GM21619 (cell line): Measurements from ENCODE around the gene SPACA5.
A peak's percentile ranks its signal among the peaks of the same experiment; 100 is the strongest.
"Not testable (repeated sequence)": the region's sequence is repeated elsewhere in the genome, so short reads cannot be mapped to it uniquely, and the experiment has no call there.

Experiments used
- ATAC-seq: cut with Tn5 transposase; IDR thresholded peaks from one replicate; pipeline ENCODE4 v1.9.1; 2021; ENCODE audit not compliant: unreplicated experiment

The SPACA5 gene

DNA sequence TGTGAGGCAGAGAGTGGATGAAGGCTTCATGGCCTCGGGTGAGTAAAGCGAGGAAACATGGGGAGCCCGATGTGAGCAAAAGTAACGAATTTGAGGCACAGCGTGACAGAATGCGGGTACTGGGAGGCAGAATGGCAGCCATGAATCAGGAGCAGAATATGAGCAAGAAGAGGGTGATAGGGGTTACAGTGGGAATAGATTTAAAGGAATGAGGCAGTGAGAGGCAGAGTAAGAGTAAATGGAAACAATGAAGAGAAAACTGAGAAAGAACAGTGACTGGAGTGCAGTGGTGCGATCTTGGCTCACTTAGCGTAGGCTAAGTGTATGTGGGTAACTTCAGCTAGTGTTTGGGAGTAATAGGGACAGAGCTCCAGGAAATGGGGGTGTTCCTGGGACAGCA is at the start of gene SPACA5:
SPACA5 (plus strand) TSS at position 301 of the 400 bp plus-strand sequence. CDS start 815 bp downstream, outside the sequence.
- not testable (repeated sequence) for ATAC-seq

DNA sequence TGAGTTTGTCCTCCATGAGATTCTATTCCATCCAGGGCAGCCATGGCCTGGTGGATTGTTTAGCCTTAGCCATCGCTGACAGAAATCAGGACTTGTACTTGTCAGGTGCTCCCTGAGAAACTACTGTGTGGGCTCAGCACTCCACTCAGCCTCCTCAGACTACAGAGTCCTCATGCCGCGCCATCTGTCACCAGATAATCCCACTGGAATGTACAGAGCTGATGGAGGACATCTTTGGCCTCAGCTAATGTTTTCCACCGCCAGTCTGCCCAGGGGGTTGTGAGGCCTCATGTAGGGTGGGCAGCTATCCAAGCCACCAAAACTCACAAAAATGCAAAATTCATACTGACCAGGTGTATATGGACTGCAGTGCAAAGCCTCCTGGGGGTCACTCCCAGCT is 48.6 kb upstream of the SPACA5 start:
- not testable (repeated sequence) for ATAC-seq

DNA sequence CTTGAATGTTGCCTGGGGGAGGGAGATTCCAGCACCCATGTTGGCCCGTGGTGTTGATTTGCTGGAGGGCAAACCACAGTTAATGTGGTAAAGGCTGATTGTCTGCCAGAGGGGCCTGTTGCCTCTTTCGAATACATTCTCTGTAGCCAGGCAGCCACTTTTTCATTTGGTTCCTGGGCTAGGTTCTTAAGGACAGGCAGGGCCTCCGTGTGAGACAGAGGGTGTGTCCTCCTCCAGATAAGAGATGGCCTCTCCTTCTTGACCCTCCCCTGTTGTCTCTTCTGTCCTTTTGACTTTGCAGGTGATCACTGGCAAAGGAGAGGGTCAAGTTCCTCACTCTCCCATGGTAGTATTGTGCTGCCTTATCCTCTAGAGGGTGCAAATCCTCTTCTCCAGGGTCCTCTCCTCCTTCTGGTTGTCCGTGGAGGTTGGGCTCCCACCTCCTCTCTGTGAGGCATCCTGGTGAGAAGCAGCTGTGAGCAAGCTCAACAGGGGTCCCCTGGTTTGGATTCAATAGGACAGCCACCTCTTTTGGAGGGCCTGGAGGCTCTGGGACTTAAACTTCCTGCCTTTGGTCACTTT is 47.9 kb upstream of the SPACA5 start:
- ATAC-seq: no peak

- no peak for ATAC-seq
Observed at GRCh38 chrX:47960406-47960805, 46.4 kb upstream of the SPACA5 start.

GRCh38 chrX:47961830-47962229 is 45.0 kb upstream of the SPACA5 start:
- not testable (repeated sequence) for ATAC-seq

GRCh38 chrX:47965526-47965925 is 41.3 kb upstream of the SPACA5 start:
- ATAC-seq: not testable (repeated sequence)

- ATAC-seq: no peak
Observed at GRCh38 chrX:47973235-47973634, 33.6 kb upstream of the SPACA5 start.

DNA sequence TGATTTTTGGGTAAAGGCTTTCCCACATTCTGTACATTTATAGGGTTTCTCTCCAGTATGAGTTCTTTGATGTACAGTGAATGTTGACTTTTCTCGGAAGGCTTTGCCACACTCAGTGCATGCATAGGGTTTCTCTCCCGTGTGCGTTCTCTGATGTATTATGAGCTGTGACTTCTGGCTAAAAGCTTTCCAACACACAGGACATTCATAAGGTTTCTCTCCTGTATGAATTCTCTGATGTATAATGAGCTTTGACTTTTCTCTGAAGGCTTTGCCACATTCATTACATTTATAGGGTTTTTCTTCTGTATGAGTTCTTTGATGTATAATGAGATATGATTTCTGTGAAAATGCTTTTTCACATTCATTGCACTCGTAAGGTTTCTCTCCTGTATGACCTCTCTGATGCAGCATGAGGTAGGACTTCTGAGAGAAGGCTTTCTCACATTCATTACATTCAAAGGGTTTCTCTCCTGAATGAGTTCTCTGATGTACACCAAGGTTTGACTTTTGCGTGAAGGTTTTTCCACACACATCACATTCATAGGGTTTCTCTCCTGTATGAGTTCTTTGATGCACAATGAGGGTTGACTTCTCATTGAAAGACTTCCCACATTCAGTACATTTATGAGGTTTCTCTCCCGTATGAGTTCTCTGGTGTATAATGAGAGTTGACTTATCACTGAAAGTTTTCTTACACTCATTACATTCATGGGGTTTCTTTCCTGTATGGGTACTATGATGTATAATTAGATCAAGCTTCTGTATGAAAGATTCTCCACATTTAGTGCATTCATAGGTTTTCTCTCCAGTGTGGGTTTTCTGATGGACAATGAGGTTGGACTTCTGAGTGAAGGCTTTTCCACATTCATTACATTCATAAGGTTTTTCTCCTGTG is 30.3 kb upstream of the SPACA5 start:
- no peak for ATAC-seq

DNA sequence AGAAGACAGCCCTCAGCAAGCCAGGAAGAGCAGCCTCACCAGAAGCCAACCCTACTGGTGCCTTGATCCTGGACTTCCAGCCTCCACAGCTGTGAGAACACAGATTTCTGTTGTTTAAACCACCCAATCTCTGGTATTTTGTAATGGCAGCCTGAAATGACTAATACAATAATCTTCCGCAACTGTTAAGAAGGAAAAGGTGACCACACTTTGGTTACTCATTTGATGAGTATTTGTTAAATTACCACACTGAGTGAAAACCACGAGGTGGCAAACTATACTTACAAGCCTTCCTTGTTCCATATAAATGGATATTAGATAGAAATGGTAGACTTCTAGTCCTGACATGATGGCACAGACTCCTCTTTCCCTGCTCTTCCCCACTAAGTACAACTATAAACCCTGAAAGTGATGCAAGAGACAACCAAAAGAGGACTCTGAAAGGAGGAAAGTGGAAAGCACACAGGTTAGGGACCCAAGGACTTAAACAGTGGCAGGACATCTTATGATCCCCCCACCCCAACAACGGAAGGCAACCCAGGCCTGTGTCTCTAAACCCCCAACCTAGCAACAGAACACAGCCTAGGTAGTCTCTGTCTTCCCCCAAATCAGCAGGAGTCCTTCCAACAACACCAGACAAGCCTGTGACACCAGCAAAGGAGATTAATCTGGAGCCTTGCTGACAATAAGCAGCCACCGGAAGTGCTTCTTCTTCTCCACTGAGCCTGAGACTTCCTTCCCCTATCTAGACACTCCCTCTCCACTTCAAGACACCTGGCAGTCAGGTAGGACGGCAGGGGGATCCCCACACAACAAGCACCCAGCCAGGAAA is 15.3 kb upstream of the SPACA5 start:
- ATAC-seq: no peak

DNA sequence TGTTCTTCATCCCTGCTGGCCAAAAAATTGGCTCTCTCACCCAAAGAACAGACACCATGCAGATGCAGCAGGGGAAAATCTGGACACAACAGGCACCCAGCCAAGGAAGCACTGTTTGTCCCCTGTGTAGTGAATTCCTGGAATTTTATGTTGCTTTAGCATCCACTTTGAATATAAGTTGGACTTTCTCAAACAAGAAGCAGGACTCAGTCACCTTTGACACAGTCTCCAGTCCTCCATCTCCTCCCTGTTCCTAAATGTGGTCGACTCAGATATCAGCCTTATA is 14.8 kb upstream of the SPACA5 start:
- no peak for ATAC-seq

DNA sequence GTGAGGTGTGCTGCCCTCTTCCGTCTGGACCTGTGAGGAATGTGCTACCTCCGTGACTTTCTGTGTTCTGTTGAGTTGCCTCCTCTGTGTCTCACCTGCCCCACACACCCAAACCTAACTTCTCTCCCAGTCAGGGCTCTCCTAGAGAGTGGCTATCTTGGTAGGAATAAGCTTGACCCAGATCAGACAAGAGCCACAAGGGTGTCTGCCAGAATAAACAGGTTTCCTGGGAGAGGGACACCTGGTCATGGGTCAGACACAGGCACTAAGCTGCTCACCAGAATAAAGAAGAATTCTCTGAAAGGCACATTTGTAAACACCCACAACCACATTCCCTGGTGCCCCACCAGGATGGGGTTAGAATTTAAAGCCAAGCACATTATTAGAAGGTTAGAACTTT is 14.1 kb upstream of the SPACA5 start:
- no peak for ATAC-seq

DNA sequence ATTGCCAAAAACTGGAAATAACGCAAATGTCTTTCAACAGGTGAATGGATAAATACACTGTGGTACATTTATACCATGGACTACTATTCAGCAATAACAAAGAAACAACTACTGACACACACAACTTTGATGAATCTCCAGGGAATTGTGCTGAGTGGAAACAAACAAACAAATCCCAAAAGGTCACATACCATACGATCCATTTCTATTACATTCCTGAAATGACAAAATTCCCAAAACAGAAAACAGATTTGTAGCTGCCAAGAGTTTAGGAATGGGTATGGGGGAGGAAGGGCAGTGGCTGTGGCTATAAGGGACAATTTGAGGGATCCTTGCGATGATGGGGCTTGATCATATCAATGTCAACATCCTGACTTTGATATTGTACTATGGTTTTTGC is 5.5 kb upstream of the SPACA5 start:
- ATAC-seq: no peak

- no peak for ATAC-seq
Observed at GRCh38 chrX:48002319-48002718, 4.5 kb upstream of the SPACA5 start.

DNA sequence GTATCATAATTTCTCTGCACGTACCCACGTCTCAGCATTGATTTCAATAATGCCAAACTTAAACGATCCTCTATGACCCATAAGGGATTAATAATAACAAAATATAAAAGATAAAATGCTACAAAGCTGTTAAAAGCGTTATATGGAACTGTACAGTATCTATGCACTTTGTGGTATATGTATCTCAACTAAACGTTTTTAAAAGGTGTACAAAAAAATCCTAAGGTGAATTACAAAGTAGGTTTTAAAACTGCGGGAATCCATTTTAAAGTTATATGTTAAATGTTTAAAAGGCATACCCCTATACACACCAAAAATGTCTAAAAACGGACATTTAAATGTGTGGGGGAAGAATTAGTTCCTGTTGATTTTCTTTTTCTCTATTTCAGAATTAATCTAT is 3.9 kb upstream of the SPACA5 start:
- ATAC-seq: no peak

DNA sequence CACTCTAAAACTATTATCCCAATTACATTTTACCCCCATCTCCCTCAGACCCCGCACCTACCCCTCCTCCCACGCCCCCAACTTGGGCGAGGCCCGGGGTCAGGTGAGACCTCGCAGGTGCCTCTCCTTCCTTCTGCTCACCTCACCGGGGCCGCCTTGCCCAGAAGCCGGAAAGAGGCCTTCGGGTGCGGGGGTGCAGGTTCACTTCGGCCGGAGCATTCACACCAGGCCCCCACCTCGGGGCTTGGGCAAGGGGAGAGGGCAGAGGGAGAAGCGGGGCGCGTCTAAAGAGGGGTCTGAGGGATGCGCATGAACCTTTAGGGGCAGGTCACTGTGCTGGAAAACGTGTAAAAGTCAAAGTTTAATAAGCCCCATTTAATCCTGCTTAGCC is 3.4 kb upstream of the SPACA5 start:
- peak; percentile 6 for ATAC-seq

DNA sequence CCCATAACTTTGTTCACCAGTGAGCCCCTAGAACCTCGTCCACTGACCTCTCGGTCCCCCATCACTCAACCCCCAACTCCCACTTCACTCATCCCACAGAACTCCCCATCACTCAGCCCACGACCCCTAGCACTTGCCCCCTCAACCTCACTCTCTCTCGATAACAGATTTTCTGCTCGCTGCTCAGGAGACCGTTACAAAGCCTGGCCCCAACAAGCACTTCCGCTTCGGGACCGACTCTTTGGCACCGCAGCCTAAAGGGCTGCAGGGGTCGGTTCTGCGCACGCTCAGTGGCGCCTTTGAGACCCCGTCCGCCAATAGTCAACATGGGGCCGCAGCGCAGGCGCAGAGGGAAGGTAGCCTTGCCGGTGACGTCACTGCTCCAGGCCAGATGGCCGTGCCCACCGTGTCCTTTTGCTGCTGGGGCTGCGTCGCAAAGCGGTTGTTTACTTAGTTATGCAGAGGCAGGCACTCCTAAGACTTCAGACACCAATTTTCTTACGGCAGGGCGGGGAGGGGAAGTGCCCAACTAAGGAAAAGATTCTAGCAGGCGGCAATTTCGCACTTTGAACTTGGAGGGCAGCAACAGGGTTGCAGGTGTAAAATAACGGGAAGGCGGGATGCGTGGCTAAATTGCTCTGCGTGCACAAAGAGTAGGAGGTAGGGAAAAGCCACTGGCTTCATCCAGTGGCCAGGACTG is 2.9 kb upstream of the SPACA5 start, which contains the start of gene ZNF182:
ZNF182 (minus strand) TSS at position 232 of the 700 bp plus-strand sequence. CDS start 1,380 bp downstream, outside the sequence.
- peak; percentile 95 for ATAC-seq

DNA sequence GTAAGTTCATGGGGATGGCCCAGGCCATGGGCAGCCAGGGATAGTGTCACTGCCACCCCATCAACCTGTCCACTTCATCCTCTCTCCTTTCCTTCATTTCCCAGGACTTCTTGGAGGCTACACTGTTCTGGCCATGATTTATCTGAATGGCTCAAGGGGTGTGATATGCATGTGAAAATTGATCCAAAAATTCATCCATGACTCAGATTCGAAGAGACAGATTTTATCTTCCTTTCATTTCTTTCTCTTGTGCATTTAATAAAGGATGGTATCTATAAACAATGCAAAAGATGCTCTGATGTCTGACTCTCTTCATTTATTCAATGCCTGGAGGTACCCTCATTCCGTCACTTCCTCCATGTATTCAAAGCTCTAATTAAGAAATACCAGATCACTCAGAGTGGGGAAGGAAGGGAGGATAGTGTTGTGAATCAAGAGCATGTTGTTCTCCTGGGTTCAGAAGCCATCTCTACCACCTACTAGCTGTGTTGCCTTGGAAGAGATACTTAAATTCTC is 2.7 kb downstream of the SPACA5 start:
- ATAC-seq: not testable (repeated sequence)

DNA sequence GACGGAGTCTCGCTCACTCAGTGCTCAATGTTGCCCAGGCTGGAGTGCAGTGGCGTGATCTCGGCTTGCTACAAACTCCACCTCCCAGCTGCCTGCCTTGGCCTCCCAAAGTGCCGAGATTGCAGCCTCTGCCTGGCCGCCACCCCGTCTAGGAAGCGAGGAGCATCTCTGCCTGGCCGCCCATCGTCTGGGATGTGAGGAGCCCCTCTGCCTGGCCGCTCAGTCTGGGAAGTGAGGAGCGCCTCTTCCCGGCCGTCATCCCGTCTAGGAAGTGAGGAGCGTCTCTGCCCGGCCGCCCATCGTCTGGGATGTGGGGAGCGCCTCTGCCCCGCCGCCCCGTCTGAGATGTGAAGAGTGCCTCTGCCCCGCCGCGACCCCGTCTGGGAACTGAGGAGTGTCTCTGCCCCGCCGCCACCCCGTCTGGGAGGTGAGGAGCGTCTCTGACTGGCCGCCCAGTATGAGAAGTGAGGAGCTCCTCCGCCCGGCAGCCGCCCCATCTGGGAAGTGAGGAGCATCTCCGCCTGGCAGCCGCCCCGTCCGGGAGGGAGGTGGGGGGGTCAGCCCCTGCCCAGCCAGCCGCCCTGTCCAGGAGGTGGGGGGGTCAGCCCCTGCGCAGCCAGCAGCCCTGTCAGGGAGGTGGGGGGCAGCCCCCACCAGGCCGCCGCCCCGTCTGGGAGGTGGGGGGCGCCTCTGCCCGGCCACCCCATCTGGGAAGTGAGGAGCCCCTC is 10.0 kb downstream of the SPACA5 start:
- ATAC-seq: not testable (repeated sequence)

GRCh38 chrX:48019892-48020291 is 13.1 kb downstream of the SPACA5 start:
- not testable (repeated sequence) for ATAC-seq

DNA sequence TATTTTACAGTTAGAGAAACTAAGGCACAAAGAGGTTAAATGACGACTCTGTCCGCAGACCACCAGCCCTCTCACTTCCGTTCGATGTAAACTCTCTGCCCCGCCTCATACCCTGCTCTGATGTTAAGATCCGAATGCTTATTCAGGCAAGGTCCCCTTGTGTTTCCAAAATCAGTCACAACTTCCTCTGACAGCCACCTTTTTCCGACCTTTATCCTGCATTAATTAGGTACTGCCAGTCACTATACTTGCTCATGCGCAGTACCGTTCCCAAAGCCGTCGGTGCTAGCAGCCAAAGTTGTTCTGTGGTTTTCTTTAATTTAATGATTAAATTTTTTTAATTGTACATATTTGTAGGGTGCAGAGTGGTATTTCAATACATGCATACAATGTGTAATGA is 13.7 kb downstream of the SPACA5 start:
- not testable (repeated sequence) for ATAC-seq
